ENCODE results near the gene TPK1. TPM values are rescaled to one million over a fixed set of nuclear protein-coding genes. Genes with fewer than 3 reads are reported as not detected.

The TPK1 gene
- total and polyA plus RNA-seq, 4 donors, result 6.7 to 14.1 (median 12.4) TPM

GRCh38 chr7:144641389-144642044 is 194.3 kb downstream of the TPK1 start:
- intact Hi-C loops (cut with DNase I), result no loop called here
- no peaks in the 10 kb centered on the region for H3K27me3 ChIP-seq (ENCODE audit: control insufficient read depth in 1 of 2, insufficient read depth in 2 of 2, low read length in 1 of 2)
- no peaks in the 10 kb centered on the region for H3K9me3 ChIP-seq (ENCODE audit: control insufficient read depth, low read length)
- H3K4me1 ChIP-seq (ENCODE audit: control insufficient read depth in 1 of 2, insufficient read depth in 2 of 2, low read length in 2 of 2), result peaks cover 0 to 5% of the 10 kb centered on the region in 2 donors
- H3K4me3 ChIP-seq (ENCODE audit: low read length in 2 of 2), result no peak overlapping the region
- H3K27ac ChIP-seq (ENCODE audit: low read depth in 1 of 2, low read length in 2 of 2), result no peak overlapping the region
- 45 to 48% methylated on average over 4 of the region's 4 CpGs for WGBS, 2 donors
- ATAC-seq (ENCODE audit: low FRiP score), result no peak
- DNase-seq, result no peak
- no peaks in the 10 kb centered on the region for H3K36me3 ChIP-seq (ENCODE audit: control insufficient read depth in 1 of 2, insufficient read depth in 2 of 2, low read length in 1 of 2)

- no peak overlapping the region for H3K4me3 ChIP-seq (ENCODE audit: low read length in 2 of 2)
- H3K36me3 ChIP-seq (ENCODE audit: control insufficient read depth in 1 of 2, insufficient read depth in 2 of 2, low read length in 1 of 2), result no peaks in the 10 kb centered on the region
- H3K9me3 ChIP-seq (ENCODE audit: control insufficient read depth, low read length), result no peaks in the 10 kb centered on the region
- intact Hi-C loops (cut with DNase I), result no loop called here
- DNase-seq, result no peak
- no peak for ATAC-seq (ENCODE audit: low FRiP score)
- H3K27ac ChIP-seq (ENCODE audit: low read depth in 1 of 2, low read length in 2 of 2), result no peak overlapping the region
- H3K4me1 ChIP-seq (ENCODE audit: control insufficient read depth in 1 of 2, insufficient read depth in 2 of 2, low read length in 2 of 2), result no peaks in the 10 kb centered on the region
- 92% methylated on average over 2 of the region's 2 CpGs for WGBS, 2 donors
- H3K27me3 ChIP-seq (ENCODE audit: control insufficient read depth in 1 of 2, insufficient read depth in 2 of 2, low read length in 1 of 2), result no peaks in the 10 kb centered on the region
Observed at GRCh38 chr7:144632724-144633123, 203.1 kb downstream of the TPK1 start.

- no peak for ATAC-seq (ENCODE audit: low FRiP score)
- Histone ChIP-seq H3K4me3 (ENCODE audit: low read length in 2 of 2) (no peak overlapping the region), H3K9me3 (ENCODE audit: control insufficient read depth, low read length) (no peaks in the 10 kb centered on the region), H3K27ac (ENCODE audit: low read depth in 1 of 2, low read length in 2 of 2) (no peak overlapping the region), H3K36me3 (ENCODE audit: control insufficient read depth in 1 of 2, insufficient read depth in 2 of 2, low read length in 1 of 2) (no peaks in the 10 kb centered on the region), H3K4me1 (ENCODE audit: control insufficient read depth in 1 of 2, insufficient read depth in 2 of 2, low read length in 2 of 2) (no peaks in the 10 kb centered on the region), H3K27me3 (ENCODE audit: control insufficient read depth in 1 of 2, insufficient read depth in 2 of 2, low read length in 1 of 2) (no peaks in the 10 kb centered on the region)
- intact Hi-C loops (cut with DNase I), result no loop called here
- no peak for DNase-seq
Observed at GRCh38 chr7:144629598-144629997, 206.3 kb downstream of the TPK1 start.

GRCh38 chr7:144629011-144629410 is 206.8 kb downstream of the TPK1 start:
- intact Hi-C loops (cut with DNase I), result no loop called here

GRCh38 chr7:144628176-144628575 is 207.7 kb downstream of the TPK1 start:
- no peaks in the 10 kb centered on the region for H3K9me3 ChIP-seq (ENCODE audit: control insufficient read depth, low read length)
- no peak for ATAC-seq (ENCODE audit: low FRiP score)
- H3K4me1 ChIP-seq (ENCODE audit: control insufficient read depth in 1 of 2, insufficient read depth in 2 of 2, low read length in 2 of 2), result no peaks in the 10 kb centered on the region
- H3K27ac ChIP-seq (ENCODE audit: low read depth in 1 of 2, low read length in 2 of 2), result no peak overlapping the region
- no peaks in the 10 kb centered on the region for H3K36me3 ChIP-seq (ENCODE audit: control insufficient read depth in 1 of 2, insufficient read depth in 2 of 2, low read length in 1 of 2)
- intact Hi-C loops (cut with DNase I), result no loop called here
- 86 to 90% methylated on average over 2 of the region's 2 CpGs for WGBS, 2 donors
- H3K4me3 ChIP-seq (ENCODE audit: low read length in 2 of 2), result no peak overlapping the region
- no peaks in the 10 kb centered on the region for H3K27me3 ChIP-seq (ENCODE audit: control insufficient read depth in 1 of 2, insufficient read depth in 2 of 2, low read length in 1 of 2)
- no peak for DNase-seq

More at GRCh38 chr7:144629011-144629410, 206.8 kb downstream of the TPK1 start:
- DNase-seq, result no peak
- no peaks in the 10 kb centered on the region for H3K27me3 ChIP-seq (ENCODE audit: control insufficient read depth in 1 of 2, insufficient read depth in 2 of 2, low read length in 1 of 2)
- H3K9me3 ChIP-seq (ENCODE audit: control insufficient read depth, low read length), result no peaks in the 10 kb centered on the region
- ATAC-seq (ENCODE audit: low FRiP score), result no peak
- no peak overlapping the region for H3K27ac ChIP-seq (ENCODE audit: low read depth in 1 of 2, low read length in 2 of 2)
- no peaks in the 10 kb centered on the region for H3K36me3 ChIP-seq (ENCODE audit: control insufficient read depth in 1 of 2, insufficient read depth in 2 of 2, low read length in 1 of 2)
- H3K4me1 ChIP-seq (ENCODE audit: control insufficient read depth in 1 of 2, insufficient read depth in 2 of 2, low read length in 2 of 2), result no peaks in the 10 kb centered on the region
- WGBS, 2 donors, result 92 to 95% methylated on average over 6 of the region's 6 CpGs
- H3K4me3 ChIP-seq (ENCODE audit: low read length in 2 of 2), result no peak overlapping the region

- Histone ChIP-seq H3K27ac (ENCODE audit: low read depth in 1 of 2, low read length in 2 of 2) (no peak overlapping the region), H3K9me3 (ENCODE audit: control insufficient read depth, low read length) (peaks cover 2% of the 10 kb centered on the region), H3K36me3 (ENCODE audit: control insufficient read depth in 1 of 2, insufficient read depth in 2 of 2, low read length in 1 of 2) (no peaks in the 10 kb centered on the region), H3K4me3 (ENCODE audit: low read length in 2 of 2) (no peak overlapping the region), H3K4me1 (ENCODE audit: control insufficient read depth in 1 of 2, insufficient read depth in 2 of 2, low read length in 2 of 2) (no peaks in the 10 kb centered on the region), H3K27me3 (ENCODE audit: control insufficient read depth in 1 of 2, insufficient read depth in 2 of 2, low read length in 1 of 2) (no peaks in the 10 kb centered on the region)
- ATAC-seq (ENCODE audit: low FRiP score), result no peak
- no peak for DNase-seq
- intact Hi-C loops (cut with DNase I), result no loop called here
- 77 to 78% methylated on average over 3 of the region's 3 CpGs for WGBS, 2 donors
Observed at GRCh38 chr7:144622745-144623144, 213.1 kb downstream of the TPK1 start.

- ATAC-seq (ENCODE audit: low FRiP score) (no peak), DNase-seq (no peak)
- H3K4me3 ChIP-seq (ENCODE audit: low read length in 2 of 2), result no peak overlapping the region
- no peaks in the 10 kb centered on the region for H3K9me3 ChIP-seq (ENCODE audit: control insufficient read depth, low read length)
- H3K27ac ChIP-seq (ENCODE audit: low read depth in 1 of 2, low read length in 2 of 2), result no peak overlapping the region
- intact Hi-C loops (cut with DNase I), result no loop called here
- no peaks in the 10 kb centered on the region for H3K27me3 ChIP-seq (ENCODE audit: control insufficient read depth in 1 of 2, insufficient read depth in 2 of 2, low read length in 1 of 2)
- H3K4me1 ChIP-seq (ENCODE audit: control insufficient read depth in 1 of 2, insufficient read depth in 2 of 2, low read length in 2 of 2), result peaks cover 0 to 2% of the 10 kb centered on the region in 2 donors
- H3K36me3 ChIP-seq (ENCODE audit: control insufficient read depth in 1 of 2, insufficient read depth in 2 of 2, low read length in 1 of 2), result no peaks in the 10 kb centered on the region
- WGBS, 2 donors, result 65 to 82% methylated on average over 3 of the region's 3 CpGs
Observed at GRCh38 chr7:144606261-144606660, 229.6 kb downstream of the TPK1 start.

GRCh38 chr7:144596953-144597352 is 238.9 kb downstream of the TPK1 start:
- Histone ChIP-seq H3K36me3 (ENCODE audit: control insufficient read depth in 1 of 2, insufficient read depth in 2 of 2, low read length in 1 of 2) (no peaks in the 10 kb centered on the region), H3K9me3 (ENCODE audit: control insufficient read depth, low read length) (no peaks in the 10 kb centered on the region), H3K4me3 (ENCODE audit: low read length in 2 of 2) (no peak overlapping the region), H3K27ac (ENCODE audit: low read depth in 1 of 2, low read length in 2 of 2) (no peak overlapping the region), H3K4me1 (ENCODE audit: control insufficient read depth in 1 of 2, insufficient read depth in 2 of 2, low read length in 2 of 2) (no peaks in the 10 kb centered on the region), H3K27me3 (ENCODE audit: control insufficient read depth in 1 of 2, insufficient read depth in 2 of 2, low read length in 1 of 2) (no peaks in the 10 kb centered on the region)
- ATAC-seq (ENCODE audit: low FRiP score) (no peak), DNase-seq (no peak)
- intact Hi-C loops (cut with DNase I), result no loop called here
- WGBS, 2 donors, result 96 to 97% methylated on average over 4 of the region's 4 CpGs

GRCh38 chr7:144594580-144594979 is 241.3 kb downstream of the TPK1 start:
- H3K4me1 ChIP-seq (ENCODE audit: control insufficient read depth in 1 of 2, insufficient read depth in 2 of 2, low read length in 2 of 2), result no peaks in the 10 kb centered on the region
- H3K4me3 ChIP-seq (ENCODE audit: low read length in 2 of 2), result no peak overlapping the region
- H3K9me3 ChIP-seq (ENCODE audit: control insufficient read depth, low read length), result no peaks in the 10 kb centered on the region
- intact Hi-C loops (cut with DNase I), result no loop called here
- ATAC-seq (ENCODE audit: low FRiP score), result no peak
- H3K27ac ChIP-seq (ENCODE audit: low read depth in 1 of 2, low read length in 2 of 2), result no peak overlapping the region
- H3K27me3 ChIP-seq (ENCODE audit: control insufficient read depth in 1 of 2, insufficient read depth in 2 of 2, low read length in 1 of 2), result no peaks in the 10 kb centered on the region
- no peaks in the 10 kb centered on the region for H3K36me3 ChIP-seq (ENCODE audit: control insufficient read depth in 1 of 2, insufficient read depth in 2 of 2, low read length in 1 of 2)
- no peak for DNase-seq

Measured in aorta (tissue), 5 donors.